ENCODE measurements around the gene FOXR1.
"Not testable (repeated sequence)": the region's sequence is repeated elsewhere in the genome, so short reads cannot be mapped to it uniquely, and the experiment has no call there.

The FOXR1 gene

DNA sequence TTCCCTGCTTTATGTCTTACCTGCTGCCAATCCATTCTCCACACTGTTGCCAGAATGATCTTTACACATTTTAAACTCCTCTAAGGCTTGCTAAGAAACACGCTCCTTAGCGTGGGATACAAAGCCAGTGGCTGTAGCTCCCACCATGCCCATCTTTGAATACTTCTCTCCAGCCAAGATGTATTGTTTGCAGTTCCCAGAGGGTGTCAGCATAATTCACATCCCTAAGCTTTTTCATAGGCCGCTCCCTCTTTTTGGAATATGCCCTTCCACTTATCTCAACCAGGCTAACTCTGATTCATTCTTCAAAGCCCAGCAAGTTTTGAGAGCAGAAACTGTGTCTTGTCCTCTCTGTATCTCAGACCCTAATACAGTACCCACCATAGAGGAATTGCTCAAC, 23.6 kb upstream of the FOXR1 start:
- DNase-seq: no peak

GRCh38 chr11:118953265-118953664, 18.3 kb upstream of the FOXR1 start:
- no peak for DNase-seq

DNA sequence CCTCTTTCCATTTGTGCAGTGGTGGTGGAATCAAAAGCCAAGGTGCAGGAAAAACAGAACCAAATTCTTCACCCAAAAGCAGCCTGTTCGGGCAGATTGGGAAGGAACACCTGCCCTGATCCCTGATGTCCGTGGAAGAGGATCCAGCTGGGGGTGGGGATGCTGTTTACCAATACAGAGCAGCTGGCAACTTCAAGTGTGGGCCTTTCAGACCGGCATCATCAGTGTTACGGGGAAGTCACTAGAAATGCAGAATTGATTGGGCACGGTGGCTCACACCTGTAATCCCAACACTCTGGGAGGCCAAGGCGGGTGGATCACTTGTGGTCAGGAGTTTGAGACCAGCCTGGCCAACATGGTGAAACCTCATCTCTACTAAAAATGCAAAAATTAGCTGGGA, 17.6 kb upstream of the FOXR1 start:
- not testable (repeated sequence) for DNase-seq

GRCh38 chr11:118956094-118956846, 15.3 kb upstream of the FOXR1 start, which contains the start of gene UPK2:
TSS of gene UPK2 (plus strand) at chr11:118956298. CDS start at chr11:118956351, 53 bp downstream.
- peak; percentile 91 for DNase-seq

DNA sequence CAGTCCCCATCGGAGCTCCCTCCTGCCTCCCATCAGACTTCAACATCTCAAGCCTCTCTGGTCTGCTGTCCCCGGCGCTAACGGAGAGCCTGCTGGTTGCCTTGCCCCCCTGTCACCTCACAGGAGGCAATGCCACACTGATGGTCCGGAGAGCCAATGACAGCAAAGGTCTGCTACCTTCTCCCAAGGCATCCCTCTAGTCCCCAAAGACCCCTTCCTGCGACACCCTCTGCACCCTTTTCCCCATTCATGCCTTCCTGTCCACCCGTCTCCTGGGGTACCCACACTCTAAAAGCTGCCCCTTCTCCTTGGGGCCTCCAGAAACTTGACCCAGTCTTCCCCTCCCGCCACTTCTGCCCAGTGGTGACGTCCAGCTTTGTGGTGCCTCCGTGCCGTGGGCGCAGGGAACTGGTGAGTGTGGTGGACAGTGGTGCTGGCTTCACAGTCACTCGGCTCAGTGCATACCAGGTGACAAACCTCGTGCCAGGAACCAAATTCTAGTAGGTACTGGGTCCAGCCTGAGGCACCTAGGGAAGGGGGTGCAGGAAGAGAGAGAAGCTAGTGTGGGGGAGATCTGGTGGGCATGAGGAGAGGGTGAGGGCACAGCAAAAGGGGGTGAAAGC, 14.6 kb upstream of the FOXR1 start:
- DNase-seq: no peak

DNA sequence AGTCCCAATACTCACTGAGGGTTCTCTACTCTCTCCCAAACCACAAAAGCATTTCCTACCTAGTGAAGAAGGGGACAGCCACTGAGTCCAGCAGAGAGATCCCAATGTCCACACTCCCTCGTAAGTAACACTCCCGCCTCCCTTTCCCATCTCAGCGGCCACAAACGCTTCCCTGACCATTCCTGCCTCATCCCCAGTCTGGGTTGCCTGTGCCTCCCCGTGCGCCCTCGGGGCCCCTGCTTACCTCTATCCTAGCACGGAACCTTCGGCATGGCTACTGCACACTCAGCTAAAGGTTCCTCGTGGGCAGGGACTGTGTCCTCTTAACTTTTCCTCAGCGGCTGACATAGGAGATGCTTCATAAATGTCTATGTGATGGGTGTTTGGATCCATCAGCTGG, 14.0 kb upstream of the FOXR1 start:
- DNase-seq: no peak

DNA sequence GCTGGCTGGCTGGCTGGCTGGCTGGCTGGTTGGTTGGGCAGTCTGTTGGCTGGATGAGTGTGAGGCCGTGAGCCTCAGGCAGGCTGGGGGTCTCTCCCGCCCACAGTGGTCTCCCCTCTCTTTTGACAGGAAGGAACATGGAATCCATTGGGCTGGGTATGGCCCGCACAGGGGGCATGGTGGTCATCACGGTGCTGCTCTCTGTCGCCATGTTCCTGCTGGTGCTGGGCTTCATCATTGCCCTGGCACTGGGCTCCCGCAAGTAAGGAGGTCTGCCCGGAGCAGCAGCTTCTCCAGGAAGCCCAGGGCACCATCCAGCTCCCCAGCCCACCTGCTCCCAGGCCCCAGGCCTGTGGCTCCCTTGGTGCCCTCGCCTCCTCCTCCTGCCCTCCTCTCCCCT, 13.6 kb upstream of the FOXR1 start:
- no peak for DNase-seq

GRCh38 chr11:118958577-118958976, 13.0 kb upstream of the FOXR1 start:
- no peak for DNase-seq

GRCh38 chr11:118961189-118961588, 10.4 kb upstream of the FOXR1 start:
- DNase-seq: no peak

GRCh38 chr11:118961591-118961990, 10.0 kb upstream of the FOXR1 start:
- no peak for DNase-seq

GRCh38 chr11:118969508-118969907, 2.1 kb upstream of the FOXR1 start:
- DNase-seq: not testable (repeated sequence)

DNA sequence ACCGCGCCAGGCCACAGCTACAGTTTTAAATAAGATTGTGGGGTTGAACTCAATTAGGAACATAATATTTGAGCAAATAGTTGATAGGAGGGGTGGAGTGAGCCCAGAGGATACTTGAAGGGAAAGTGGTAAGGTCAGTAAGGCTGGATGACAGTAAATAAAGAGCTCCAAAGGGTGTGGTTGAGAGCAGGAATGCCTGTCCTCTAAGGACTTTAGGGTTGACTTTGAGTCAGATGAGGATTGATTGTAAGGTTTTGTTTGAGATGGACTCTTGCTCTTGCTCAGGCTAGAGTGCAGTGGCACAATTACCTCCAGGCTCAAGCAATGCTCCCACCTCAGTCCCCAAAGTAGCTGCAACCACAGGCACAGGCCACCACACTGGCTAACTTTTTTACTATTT, 2.4 kb downstream of the FOXR1 start:
- DNase-seq: no peak

GRCh38 chr11:118975771-118976709, 4.5 kb downstream of the FOXR1 start:
- DNase-seq: no peak

- DNase-seq: no peak
Observed at GRCh38 chr11:118979434-118979833, 7.9 kb downstream of the FOXR1 start.

DNA sequence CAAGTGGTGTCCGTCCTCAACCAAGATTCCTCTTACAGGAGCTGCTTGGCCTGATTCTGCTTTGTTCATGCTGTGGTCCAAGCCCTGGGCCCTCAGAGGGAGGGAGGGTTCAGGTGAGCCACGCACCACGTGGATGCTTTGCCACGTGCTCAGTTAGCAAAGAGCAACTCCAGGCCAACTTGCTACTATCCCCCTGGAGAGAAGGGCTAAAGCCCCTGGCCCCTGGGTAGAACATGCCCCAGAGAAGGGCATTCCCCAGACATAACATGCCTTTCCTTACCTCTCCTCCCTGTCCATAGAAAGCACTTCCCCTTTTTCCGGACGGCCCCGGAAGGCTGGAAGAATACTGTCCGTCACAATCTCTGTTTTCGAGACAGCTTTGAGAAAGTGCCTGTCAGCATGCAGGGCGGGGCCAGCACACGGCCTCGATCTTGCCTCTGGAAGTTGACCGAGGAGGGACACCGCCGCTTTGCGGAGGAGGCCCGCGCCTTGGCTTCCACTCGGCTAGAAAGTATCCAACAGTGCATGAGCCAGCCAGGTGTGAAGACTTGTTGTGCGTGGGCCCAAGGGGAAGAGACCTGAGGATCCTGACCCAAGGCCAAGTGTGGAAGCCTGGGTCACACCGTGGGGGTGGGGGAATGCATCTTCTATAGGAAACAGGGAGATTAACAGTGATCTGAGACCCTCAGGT, 8.8 kb downstream of the FOXR1 start:
- no peak for DNase-seq

GRCh38 chr11:118984337-118984736, 12.8 kb downstream of the FOXR1 start:
- not testable (repeated sequence) for DNase-seq

DNA sequence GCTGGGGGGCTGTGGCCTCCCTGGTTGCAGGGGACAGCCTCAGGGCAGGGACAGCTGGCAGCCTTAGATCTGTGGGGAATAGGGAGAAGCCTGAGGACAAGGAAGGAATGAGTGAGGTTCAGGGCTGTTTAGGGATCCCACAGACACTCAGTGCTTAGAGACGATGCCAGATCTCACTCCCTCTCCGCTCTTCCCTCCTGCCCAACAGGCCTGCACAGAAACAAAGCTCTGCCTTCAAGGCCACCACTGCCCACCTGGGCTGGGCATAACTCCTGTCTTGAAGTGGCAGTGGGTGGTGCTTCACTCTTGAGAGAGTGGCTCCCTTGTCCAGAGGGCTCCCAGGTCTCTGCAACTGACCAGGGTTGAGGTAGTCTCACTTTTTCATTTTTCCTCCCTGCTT, 13.3 kb downstream of the FOXR1 start:
- no peak for DNase-seq

GRCh38 chr11:118988280-118988679, 16.7 kb downstream of the FOXR1 start:
- no peak for DNase-seq

- DNase-seq: not testable (repeated sequence)
Observed at GRCh38 chr11:118991486-118992038, 20.0 kb downstream of the FOXR1 start.

- no peak for DNase-seq
Observed at GRCh38 chr11:118996926-118997626, 25.5 kb downstream of the FOXR1 start.

DNA sequence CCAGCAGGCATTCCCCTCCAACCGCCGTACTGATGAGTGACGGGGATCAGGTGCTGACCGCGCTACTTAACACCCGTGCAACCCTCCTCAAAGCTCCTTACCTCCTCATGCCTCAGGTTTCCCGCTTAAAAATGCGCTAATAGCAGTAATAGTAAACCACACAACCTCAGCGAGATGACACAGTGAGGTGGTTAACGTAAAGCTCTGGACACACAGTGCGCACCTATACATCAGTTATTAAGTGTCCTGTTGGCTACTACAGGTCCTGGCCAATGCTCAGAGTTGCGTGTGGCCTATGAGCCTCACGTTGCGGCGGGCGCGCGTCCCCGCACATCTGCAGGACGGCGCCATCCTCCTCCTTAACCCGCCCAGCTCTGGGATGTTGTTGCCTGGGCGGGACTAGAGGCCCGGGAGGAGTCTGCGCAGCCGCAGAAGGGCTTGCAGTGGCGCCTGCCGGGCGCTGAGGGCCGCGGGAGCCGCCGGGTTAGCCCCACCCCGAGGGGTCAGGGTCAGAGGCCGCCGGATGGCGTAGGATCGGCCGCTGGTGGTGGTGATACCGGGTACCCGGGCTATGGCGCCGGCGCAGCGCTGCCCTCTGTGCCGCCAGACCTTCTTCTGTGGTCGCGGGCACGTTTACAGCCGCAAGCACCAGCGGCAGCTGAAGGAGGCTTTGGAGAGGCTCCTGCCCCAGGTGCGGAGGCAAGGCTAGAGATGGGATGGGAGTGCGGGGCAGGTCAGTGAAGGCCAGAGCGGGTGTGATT, 26.2 kb downstream of the FOXR1 start, which contains the start of gene CENATAC:
CENATAC (plus strand) TSS at position 512 of the 761 bp plus-strand sequence; CDS start at position 572, 60 bp downstream.
- peak; percentile 92 for DNase-seq
